Measurements from ENCODE around the gene ICOSLG.
"Not testable (repeated sequence)": the region's sequence is repeated elsewhere in the genome, so short reads cannot be mapped to it uniquely, and the experiment has no call there.

DNA sequence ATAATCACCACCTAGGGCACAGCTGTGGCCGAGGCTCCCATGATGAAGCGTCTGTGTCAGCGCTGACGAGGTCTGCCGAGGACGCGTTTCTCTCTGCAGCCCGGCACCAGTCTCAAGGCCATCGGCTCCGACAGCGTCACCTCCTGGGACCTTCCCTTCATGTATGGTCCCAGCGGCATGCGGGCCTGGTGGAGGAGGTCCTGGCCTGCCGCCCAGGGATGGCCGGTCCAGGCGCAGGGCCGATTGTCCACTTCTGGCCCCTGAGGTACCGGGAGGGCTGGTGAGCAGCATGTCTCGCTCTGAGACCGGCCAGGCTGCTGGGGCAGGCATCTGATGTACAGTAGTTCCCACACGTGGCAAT, 43.6 kb downstream of the ICOSLG start:
- TF ChIP-seq POLR2A, POLR2AphosphoS5 (IDR thresholded peaks at IDR 0.05; ENCODE audit: low read depth, low read length): not testable (repeated sequence)

Data from GM12892 (cell line).